ENCODE measurements around the gene MTUS2.

MTUS2 gene

GRCh38 chr13:29185926-29186325, 365.8 kb downstream of the MTUS2 start:
- no peak for DNase-seq
- Histone ChIP-seq H3K4me1 (no peaks in the 10 kb centered on the region), H3K36me3 (no peaks in the 10 kb centered on the region), H3K9me3 (peaks cover 5 to 21% (median 12%) of the 10 kb centered on the region in 3 donors), H3K27ac (no peak overlapping the region), H3K4me3 (no peak overlapping the region), H3K27me3 (no peaks in the 10 kb centered on the region)
- TF ChIP-seq CTCF (IDR thresholded peaks at IDR 0.05): no peak
- intact Hi-C loops (cut with DNase I; ENCODE audit: low total_unique reads): no loop called here

GRCh38 chr13:29187584-29187983, 367.4 kb downstream of the MTUS2 start:
- Histone ChIP-seq H3K27ac (no peak overlapping the region), H3K9me3 (peaks cover 5 to 21% (median 12%) of the 10 kb centered on the region in 3 donors), H3K4me3 (no peak overlapping the region), H3K36me3 (no peaks in the 10 kb centered on the region), H3K4me1 (no peaks in the 10 kb centered on the region), H3K27me3 (no peaks in the 10 kb centered on the region)
- DNase-seq: no peak
- intact Hi-C loops (cut with DNase I; ENCODE audit: low total_unique reads): no loop called here
- TF ChIP-seq CTCF (IDR thresholded peaks at IDR 0.05): no peak

GRCh38 chr13:29190298-29190697, 370.2 kb downstream of the MTUS2 start:
- Histone ChIP-seq H3K36me3 (no peaks in the 10 kb centered on the region), H3K4me1 (no peaks in the 10 kb centered on the region), H3K9me3 (peaks cover 0 to 10% (median under 1%) of the 10 kb centered on the region in 3 donors), H3K27ac (no peak overlapping the region), H3K4me3 (no peak overlapping the region), H3K27me3 (no peaks in the 10 kb centered on the region)
- no peak for TF ChIP-seq CTCF (IDR thresholded peaks at IDR 0.05)
- DNase-seq: no peak
- intact Hi-C loops (cut with DNase I; ENCODE audit: low total_unique reads): no loop called here

GRCh38 chr13:29193083-29193482, 372.9 kb downstream of the MTUS2 start:
- no peak for TF ChIP-seq CTCF (IDR thresholded peaks at IDR 0.05)
- Histone ChIP-seq H3K36me3 (no peaks in the 10 kb centered on the region), H3K27ac (no peak overlapping the region), H3K4me3 (no peak overlapping the region), H3K9me3 (peaks cover 0 to 5% (median 0%) of the 10 kb centered on the region in 3 donors), H3K27me3 (no peaks in the 10 kb centered on the region), H3K4me1 (no peaks in the 10 kb centered on the region)
- no peak for DNase-seq
- intact Hi-C loops (cut with DNase I; ENCODE audit: low total_unique reads): no loop called here

- Histone ChIP-seq H3K27ac (no peak overlapping the region), H3K27me3 (no peaks in the 10 kb centered on the region), H3K4me1 (no peaks in the 10 kb centered on the region), H3K4me3 (no peak overlapping the region), H3K36me3 (no peaks in the 10 kb centered on the region), H3K9me3 (peaks cover 0 to 9% (median 9%) of the 10 kb centered on the region in 3 donors)
- no peak for DNase-seq
- no peak for TF ChIP-seq CTCF (IDR thresholded peaks at IDR 0.05)
- intact Hi-C loops (cut with DNase I; ENCODE audit: low total_unique reads): no loop called here
Measured at GRCh38 chr13:29195456-29195855, 375.3 kb downstream of the MTUS2 start.

Measured in tibial artery (tissue), 4 donors.